ENCODE measurements around the gene ABL2.
"Not testable (repeated sequence)": the region's sequence is repeated elsewhere in the genome, so short reads cannot be mapped to it uniquely, and the experiment has no call there.

ABL2 gene

GRCh38 chr1:179137617-179138255, 91.7 kb downstream of the ABL2 start:
- no peak for DNase-seq (ENCODE audit: low read depth in 2 of 3, low spot score in 2 of 3)

GRCh38 chr1:179135707-179136106, 93.8 kb downstream of the ABL2 start:
- not testable (repeated sequence) for DNase-seq (ENCODE audit: low read depth in 2 of 3, low spot score in 2 of 3)

GRCh38 chr1:179135168-179135567, 94.3 kb downstream of the ABL2 start:
- DNase-seq (ENCODE audit: low read depth in 2 of 3, low spot score in 2 of 3), result not testable (repeated sequence)

- DNase-seq (ENCODE audit: low read depth in 2 of 3, low spot score in 2 of 3), result no peak
These were observed 99.6 kb downstream of the ABL2 start for GRCh38 chr1:179129702-179130473.

GRCh38 chr1:179128520-179128919, 101.0 kb downstream of the ABL2 start:
- DNase-seq (ENCODE audit: low read depth in 2 of 3, low spot score in 2 of 3), result no peak

GRCh38 chr1:179127163-179127895, 102.1 kb downstream of the ABL2 start:
- no peak for DNase-seq (ENCODE audit: low read depth in 2 of 3, low spot score in 2 of 3)

- no peak for DNase-seq (ENCODE audit: low read depth in 2 of 3, low spot score in 2 of 3)
These were observed 103.0 kb downstream of the ABL2 start for GRCh38 chr1:179126338-179127060.

GRCh38 chr1:179124873-179125272, 104.6 kb downstream of the ABL2 start:
- DNase-seq (ENCODE audit: low read depth in 2 of 3, low spot score in 2 of 3), result no peak

GRCh38 chr1:179121159-179121938, 108.1 kb downstream of the ABL2 start:
- no peak for DNase-seq (ENCODE audit: low read depth in 2 of 3, low spot score in 2 of 3)

- no peak for DNase-seq (ENCODE audit: low read depth in 2 of 3, low spot score in 2 of 3)
These were observed 108.7 kb downstream of the ABL2 start for GRCh38 chr1:179120736-179121135.

GRCh38 chr1:179119513-179119912, 110.0 kb downstream of the ABL2 start:
- DNase-seq (ENCODE audit: low read depth in 2 of 3, low spot score in 2 of 3), result no peak

GRCh38 chr1:179115181-179115580, 114.3 kb downstream of the ABL2 start:
- no peak for DNase-seq (ENCODE audit: low read depth in 2 of 3, low spot score in 2 of 3)

GRCh38 chr1:179108644-179109043, 120.8 kb downstream of the ABL2 start:
- no peak for DNase-seq (ENCODE audit: low read depth in 2 of 3, low spot score in 2 of 3)

- no peak for DNase-seq (ENCODE audit: low read depth in 2 of 3, low spot score in 2 of 3)
These were observed 121.5 kb downstream of the ABL2 start for GRCh38 chr1:179107706-179108629.

GRCh38 chr1:179105393-179105792, 124.1 kb downstream of the ABL2 start:
- DNase-seq (ENCODE audit: low read depth in 2 of 3, low spot score in 2 of 3), result no peak

GRCh38 chr1:179104611-179105250, 124.7 kb downstream of the ABL2 start:
- no peak for DNase-seq (ENCODE audit: low read depth in 2 of 3, low spot score in 2 of 3)

- DNase-seq (ENCODE audit: low read depth in 2 of 3, low spot score in 2 of 3), result no peak
These were observed 125.5 kb downstream of the ABL2 start for GRCh38 chr1:179103999-179104398.

- no peak for DNase-seq (ENCODE audit: low read depth in 2 of 3, low spot score in 2 of 3)
These were observed 127.9 kb downstream of the ABL2 start for GRCh38 chr1:179101566-179101965.

GRCh38 chr1:179099891-179100290, 129.6 kb downstream of the ABL2 start:
- no peak for DNase-seq (ENCODE audit: low read depth in 2 of 3, low spot score in 2 of 3)

Measured in activated CD8-positive, alpha-beta memory T cell treated with anti-CD3 and anti-CD28 coated beads for 48 hours (primary cell).